Measurements from ENCODE around the gene ESPN.

ESPN gene

GRCh38 chr1:6497215-6497866, 72.8 kb downstream of the ESPN start:
- DNase-seq (ENCODE audit: low read depth in 2 of 2), result peak in 1 of 2 donors; percentile 44

GRCh38 chr1:6497867-6498575, 73.4 kb downstream of the ESPN start:
- no peak for DNase-seq (ENCODE audit: low read depth in 2 of 2)

GRCh38 chr1:6498576-6499111, 74.1 kb downstream of the ESPN start:
- DNase-seq (ENCODE audit: low read depth in 2 of 2), result no peak

GRCh38 chr1:6499296-6499695, 74.7 kb downstream of the ESPN start:
- DNase-seq (ENCODE audit: low read depth in 2 of 2), result no peak

GRCh38 chr1:6500544-6501278, 76.1 kb downstream of the ESPN start:
- no peak for DNase-seq (ENCODE audit: low read depth in 2 of 2)

GRCh38 chr1:6501279-6501813, 76.8 kb downstream of the ESPN start:
- no peak for DNase-seq (ENCODE audit: low read depth in 2 of 2)

- DNase-seq (ENCODE audit: low read depth in 2 of 2), result no peak
Observed at GRCh38 chr1:6502000-6502891, 77.7 kb downstream of the ESPN start.

GRCh38 chr1:6503884-6504602, 79.5 kb downstream of the ESPN start:
- no peak for DNase-seq (ENCODE audit: low read depth in 2 of 2)

GRCh38 chr1:6504887-6505286, 80.3 kb downstream of the ESPN start:
- no peak for DNase-seq (ENCODE audit: low read depth in 2 of 2)

GRCh38 chr1:6505367-6506209, 81.0 kb downstream of the ESPN start:
- no peak for DNase-seq (ENCODE audit: low read depth in 2 of 2)

- DNase-seq (ENCODE audit: low read depth in 2 of 2), result no peak
Observed at GRCh38 chr1:6506210-6507036, 81.8 kb downstream of the ESPN start.

- DNase-seq (ENCODE audit: low read depth in 2 of 2), result no peak
Observed at GRCh38 chr1:6507037-6507428, 82.5 kb downstream of the ESPN start.

GRCh38 chr1:6507461-6507911, 82.9 kb downstream of the ESPN start:
- DNase-seq (ENCODE audit: low read depth in 2 of 2), result no peak

- DNase-seq (ENCODE audit: low read depth in 2 of 2), result no peak
Observed at GRCh38 chr1:6508154-6508815, 83.7 kb downstream of the ESPN start.

GRCh38 chr1:6508816-6509189, 84.2 kb downstream of the ESPN start:
- no peak for DNase-seq (ENCODE audit: low read depth in 2 of 2)

- DNase-seq (ENCODE audit: low read depth in 2 of 2), result no peak
Observed at GRCh38 chr1:6509220-6509918, 84.8 kb downstream of the ESPN start.

GRCh38 chr1:6509919-6510291, 85.3 kb downstream of the ESPN start:
- no peak for DNase-seq (ENCODE audit: low read depth in 2 of 2)

GRCh38 chr1:6510493-6510892, 85.9 kb downstream of the ESPN start:
- no peak for DNase-seq (ENCODE audit: low read depth in 2 of 2)
